Tibial nerve (tissue), 4 donors: ENCODE results near the gene SIRT6.

Experiments used
- EP300 ChIP-seq, 2 donors: sonication (generic); formaldehyde crosslinking; IDR thresholded peaks; one replicate each; pipeline ENCODE4 v1.6.1; 2017; ENCODE audit warnings: antibody characterized with exemption in 2 of 2, mild to moderate bottlenecking in 1 of 2
- POLR2A ChIP-seq, 2 donors: fragments of 450-650 bp; IDR thresholded peaks; one replicate each; pipeline ENCODE4 v1.6.1; 2017; ENCODE audit warnings: antibody characterized with exemption in 2 of 2, mild to moderate bottlenecking in 2 of 2, moderate library complexity in 2 of 2
- TF ChIP-seq, protein P1 (sequence below), 5 experiments: fragments of 200-600 bp in 3 of 5; fragments of 450-650 bp in 2 of 5; sonication (generic) in 3 of 5; IDR thresholded peaks; one replicate each; pipeline ENCODE4 v1.5.1; 2016 to 2019; ENCODE audit warnings: antibody characterized with exemption in 5 of 5, mild to moderate bottlenecking in 3 of 5, moderate library complexity in 2 of 5

DNA sequence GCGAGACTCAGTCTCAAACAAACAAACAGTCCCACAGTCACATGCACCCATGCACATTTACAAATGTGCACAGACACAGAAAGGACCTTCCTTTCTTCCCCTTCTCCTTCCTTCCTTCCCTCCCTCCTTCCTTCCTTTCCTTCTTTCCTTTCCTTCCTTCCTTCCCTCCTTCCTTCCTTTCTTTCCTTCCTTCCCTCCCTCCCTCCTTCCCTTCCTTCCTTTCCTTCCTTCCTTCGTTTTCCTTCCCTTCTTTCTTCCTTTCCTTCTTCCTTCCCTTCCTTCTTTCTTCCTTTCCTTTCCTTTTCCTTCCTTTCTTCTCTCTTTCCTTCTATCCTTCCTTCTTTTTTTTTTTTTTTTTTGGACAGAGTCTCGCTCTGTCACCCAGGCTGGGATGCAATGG lies 30.8 kb upstream of the SIRT6 start:
- TF ChIP-seq, protein P1, sequence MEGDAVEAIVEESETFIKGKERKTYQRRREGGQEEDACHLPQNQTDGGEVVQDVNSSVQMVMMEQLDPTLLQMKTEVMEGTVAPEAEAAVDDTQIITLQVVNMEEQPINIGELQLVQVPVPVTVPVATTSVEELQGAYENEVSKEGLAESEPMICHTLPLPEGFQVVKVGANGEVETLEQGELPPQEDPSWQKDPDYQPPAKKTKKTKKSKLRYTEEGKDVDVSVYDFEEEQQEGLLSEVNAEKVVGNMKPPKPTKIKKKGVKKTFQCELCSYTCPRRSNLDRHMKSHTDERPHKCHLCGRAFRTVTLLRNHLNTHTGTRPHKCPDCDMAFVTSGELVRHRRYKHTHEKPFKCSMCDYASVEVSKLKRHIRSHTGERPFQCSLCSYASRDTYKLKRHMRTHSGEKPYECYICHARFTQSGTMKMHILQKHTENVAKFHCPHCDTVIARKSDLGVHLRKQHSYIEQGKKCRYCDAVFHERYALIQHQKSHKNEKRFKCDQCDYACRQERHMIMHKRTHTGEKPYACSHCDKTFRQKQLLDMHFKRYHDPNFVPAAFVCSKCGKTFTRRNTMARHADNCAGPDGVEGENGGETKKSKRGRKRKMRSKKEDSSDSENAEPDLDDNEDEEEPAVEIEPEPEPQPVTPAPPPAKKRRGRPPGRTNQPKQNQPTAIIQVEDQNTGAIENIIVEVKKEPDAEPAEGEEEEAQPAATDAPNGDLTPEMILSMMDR (IDR thresholded peaks at IDR 0.05): no peak
- TF ChIP-seq POLR2A (IDR thresholded peaks at IDR 0.05) (no peak), EP300 (IDR thresholded peaks at IDR 0.05) (no peak)
